Right atrium auricular region (tissue), 2 donors: ENCODE measurements around the gene THSD4. TPM values are rescaled to one million over a fixed set of nuclear protein-coding genes. Genes with fewer than 3 reads are reported as not detected.
A peak's percentile ranks its signal among the peaks of the same experiment; 100 is the strongest.

Experiments used
- DNase-seq: peaks from one replicate; pipeline ENCODE4 v3.0.0-alpha.2; 2019; ENCODE audit warnings: low spot score
- H3K27ac ChIP-seq, 2 donors: fragments of 200-600 bp; sonication (generic); 1 replicate in 1 of 2; 2 replicates in 1 of 2; pipeline ENCODE4 v1.5.1; 2016 to 2019
- H3K27me3 ChIP-seq, 2 donors: fragments of 200-600 bp; sonication (generic); one replicate each; pipeline versions ENCODE4 v1.5.1 to v1.6.0; 2017 to 2019
- H3K36me3 ChIP-seq: fragments of 200-600 bp; sonication (generic); one replicate; pipeline ENCODE4 v1.5.1; 2016
- H3K4me1 ChIP-seq, 2 donors: fragments of 200-600 bp; sonication (generic); one replicate each; pipeline versions ENCODE4 v1.5.1 to v1.6.0; 2017 to 2019
- H3K4me3 ChIP-seq, 2 donors: fragments of 200-600 bp; sonication (generic); 1 replicate in 1 of 2; 2 replicates in 1 of 2; pipeline ENCODE4 v1.5.1; 2017 to 2019; ENCODE audit warnings: mild to moderate bottlenecking in 1 of 2, moderate library complexity in 1 of 2
- H3K9me3 ChIP-seq, 2 donors: fragments of 200-600 bp; sonication (generic); one replicate each; pipeline ENCODE4 v1.5.1; 2019
- CTCF ChIP-seq, 2 donors: fragments of 200-600 bp; sonication (generic); IDR thresholded peaks; one replicate each; pipeline ENCODE4 v1.5.1; 2019; ENCODE audit warnings: antibody characterized with exemption in 2 of 2
- total RNA-seq, 2 donors: library from RNA; depleted of rRNA; stranded (reverse); fragments of >200 nt; gene quantifications; one replicate each; pipeline ENCODE4 v1.1.0, GENCODE V29; 2016

The THSD4 gene
- total RNA-seq, 2 donors from 2014 or later = 41.2 to 85.3 TPM

GRCh38 chr15:71111181-71111565, 4.1 kb upstream of the THSD4 start:
- Histone ChIP-seq H3K9me3 (no peaks in the 10 kb centered on the region), H3K27me3 (no peaks in the 10 kb centered on the region), H3K27ac (no peak overlapping the region), H3K36me3 (no peaks in the 10 kb centered on the region), H3K4me3 (no peak overlapping the region), H3K4me1 (peaks cover 0 to 10% of the 10 kb centered on the region in 2 donors)
- no peak for TF ChIP-seq CTCF (IDR thresholded peaks at IDR 0.05)
- no peak for DNase-seq

GRCh38 chr15:71111950-71112349, 3.3 kb upstream of the THSD4 start:
- no peaks in the 10 kb centered on the region for H3K9me3 ChIP-seq
- DNase-seq = no peak
- H3K36me3 ChIP-seq = no peaks in the 10 kb centered on the region
- no peak for TF ChIP-seq CTCF (IDR thresholded peaks at IDR 0.05)
- no peak overlapping the region for H3K4me3 ChIP-seq
- H3K27me3 ChIP-seq = no peaks in the 10 kb centered on the region
- no peak overlapping the region for H3K27ac ChIP-seq
- H3K4me1 ChIP-seq = peaks cover 0 to 10% of the 10 kb centered on the region in 2 donors

GRCh38 chr15:71112429-71112828, 2.8 kb upstream of the THSD4 start:
- H3K4me3 ChIP-seq = no peak overlapping the region
- H3K9me3 ChIP-seq = no peaks in the 10 kb centered on the region
- H3K27ac ChIP-seq = no peak overlapping the region
- no peak for DNase-seq
- no peaks in the 10 kb centered on the region for H3K27me3 ChIP-seq
- peaks cover 0 to 10% of the 10 kb centered on the region in 2 donors for H3K4me1 ChIP-seq
- TF ChIP-seq CTCF (IDR thresholded peaks at IDR 0.05) = no peak
- no peaks in the 10 kb centered on the region for H3K36me3 ChIP-seq

- H3K4me3 ChIP-seq = no peak overlapping the region
- TF ChIP-seq CTCF (IDR thresholded peaks at IDR 0.05) = no peak
- DNase-seq = no peak
- H3K9me3 ChIP-seq = no peaks in the 10 kb centered on the region
- no peaks in the 10 kb centered on the region for H3K27me3 ChIP-seq
- H3K36me3 ChIP-seq = no peaks in the 10 kb centered on the region
- H3K4me1 ChIP-seq = peaks cover 0 to 10% of the 10 kb centered on the region in 2 donors
- peak overlapping the region in 1 of 2 donors; percentile 66 for H3K27ac ChIP-seq
These were observed 1.1 kb upstream of the THSD4 start for GRCh38 chr15:71114066-71114680.

- Histone ChIP-seq H3K27ac (peak overlapping the region; percentile 90 to 93), H3K4me3 (peak overlapping the region; percentile 60 to 66), H3K27me3 (no peaks in the 10 kb centered on the region), H3K9me3 (no peaks in the 10 kb centered on the region), H3K4me1 (peaks cover 0 to 18% of the 10 kb centered on the region in 2 donors), H3K36me3 (no peaks in the 10 kb centered on the region)
- TF ChIP-seq CTCF (IDR thresholded peaks at IDR 0.05) = no peak
- DNase-seq = no peak
These were observed 488 bp downstream of the THSD4 start for GRCh38 chr15:71115567-71116351.
